H1 (cell line): ENCODE data around the gene TRAF3. TPM values are rescaled to one million over a fixed set of nuclear protein-coding genes. Genes with fewer than 3 reads are reported as not detected.
A peak's percentile ranks its signal among the peaks of the same experiment; 100 is the strongest.

Experiments used
- ASH2L ChIP-seq: fragments of 200-600, 300-600 bp; sonication (generic); IDR thresholded peaks from one replicate; pipeline ENCODE4 v1.7.1; 2017; ENCODE audit warnings: low read length
- ATF2 ChIP-seq: IDR thresholded peaks from 2 replicates; pipeline ENCODE4 v1.6.1; 2012; ENCODE audit warnings: low read length, inconsistent platforms
- CHD7 ChIP-seq: fragments of 300-600 bp; sonication (generic); IDR thresholded peaks from 2 replicates; pipeline ENCODE4 v1.7.1; 2012; ENCODE audit warnings: low read length, moderate library complexity, mild to moderate bottlenecking, inconsistent platforms; ENCODE audit not compliant: insufficient replicate concordance
- EP300 ChIP-seq, 2 experiments: IDR thresholded peaks; 1 replicate in 1 of 2; 2 replicates in 1 of 2; pipeline ENCODE4 v1.6.1; 2011 to 2012; ENCODE audit warnings: low read depth in 2 of 2, low read length in 2 of 2, mild to moderate bottlenecking in 2 of 2, borderline replicate concordance in 1 of 2, inconsistent platforms in 1 of 2, moderate library complexity in 1 of 2
- KDM1A ChIP-seq: fragments of 200-600, 300-600 bp; sonication (generic); IDR thresholded peaks from 2 replicates; pipeline ENCODE4 v1.7.1; 2016; ENCODE audit warnings: mild to moderate bottlenecking, low read length, borderline replicate concordance
- MAX ChIP-seq: IDR thresholded peaks from 2 replicates; pipeline ENCODE4 v1.6.1; 2012; ENCODE audit warnings: inconsistent platforms
- SIRT6 ChIP-seq: IDR thresholded peaks from one replicate; pipeline ENCODE4 v1.7.1; 2012; ENCODE audit warnings: low read length, inconsistent platforms
- polyA plus RNA-seq, 7 experiments: library from polyadenylated mRNA; depleted of rRNA in 3 of 7; stranded (reverse) in 5 of 7; unstranded in 2 of 7; fragments of >200 nt in 5 of 7; fragments of 200-250 nt in 2 of 7; gene quantifications; 1 replicate in 5 of 7; 2 replicates in 1 of 7; 4 replicates in 1 of 7; pipeline versions ENCODE4 v1.2.1 to v1.2.3, GENCODE V29; 2011 to 2013; ENCODE audit warnings: missing spikeins in 2 of 7, mixed read lengths in 2 of 7
- total RNA-seq: library from RNA; stranded (reverse); fragmentation: NEBNext Ultra II Directional; extraction: Animal tissue kit (Norgen Biotek cat#: 25700); gene quantifications from 2 replicates; pipeline ENCODE4 v1.2.1, GENCODE V29; 2021
- TF ChIP-seq, protein P1 (sequence below): IDR thresholded peaks from 2 replicates; pipeline ENCODE4 v1.6.1; 2011; ENCODE audit warnings: low read depth, mild to moderate bottlenecking, low read length; ENCODE audit not compliant: insufficient read depth

Gene TRAF3
- total and polyA plus RNA-seq, 2 of the 8 experiments (the other 6 are each of a cell fraction or from before 2014, with no cell fraction given) = 5.8 to 12.1 TPM

DNA sequence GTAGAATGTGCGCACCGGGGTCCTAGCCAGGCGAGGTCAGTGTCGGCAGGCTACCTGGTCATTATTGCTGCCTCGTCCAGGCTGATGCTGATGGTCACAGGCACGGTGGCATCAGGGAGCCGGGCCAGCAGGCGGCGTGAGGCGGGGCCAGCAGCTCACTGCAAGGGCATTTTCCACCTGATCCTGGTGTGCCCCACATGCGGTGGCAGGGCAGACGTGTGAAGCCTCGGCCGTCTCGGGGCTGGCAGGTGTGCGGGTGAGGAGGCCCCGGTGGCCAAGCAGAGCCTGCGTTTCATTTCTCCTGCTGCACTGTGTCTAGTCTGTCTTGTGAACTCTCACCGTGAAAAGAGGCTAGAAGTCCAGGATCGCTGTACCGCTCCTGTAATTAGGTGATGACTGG lies 133.2 kb downstream of the TRAF3 start (continued):
- TF ChIP-seq CHD7 = no peak
- TF ChIP-seq ASH2L = no peak
- TF ChIP-seq, protein P1, sequence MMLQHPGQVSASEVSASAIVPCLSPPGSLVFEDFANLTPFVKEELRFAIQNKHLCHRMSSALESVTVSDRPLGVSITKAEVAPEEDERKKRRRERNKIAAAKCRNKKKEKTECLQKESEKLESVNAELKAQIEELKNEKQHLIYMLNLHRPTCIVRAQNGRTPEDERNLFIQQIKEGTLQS = no peak
- no peak for TF ChIP-seq SIRT6
- 0 out of 2 replicates have a peak, but pooled peaks have one; percentile 32 for TF ChIP-seq MAX
- TF ChIP-seq KDM1A = no peak
- TF ChIP-seq ATF2 = no peak
- no peak for TF ChIP-seq EP300 (IDR thresholded peaks at IDR 0.05; ENCODE audit: borderline replicate concordance in 1 of 2, low read depth in 2 of 2, low read length in 2 of 2)
